ENCODE results near the gene ADISSP. TPM values are rescaled to one million over a fixed set of nuclear protein-coding genes. Genes with fewer than 3 reads are reported as not detected.
A peak's percentile ranks its signal among the peaks of the same experiment; 100 is the strongest.

Gene ADISSP
- total RNA-seq, 1 donor from 2014 or later = 38.6 TPM

GRCh38 chr20:3755814-3756480 lies 11.6 kb downstream of the ADISSP start:
- DNase-seq (ENCODE audit: low read depth, low spot score) = no peak

DNA sequence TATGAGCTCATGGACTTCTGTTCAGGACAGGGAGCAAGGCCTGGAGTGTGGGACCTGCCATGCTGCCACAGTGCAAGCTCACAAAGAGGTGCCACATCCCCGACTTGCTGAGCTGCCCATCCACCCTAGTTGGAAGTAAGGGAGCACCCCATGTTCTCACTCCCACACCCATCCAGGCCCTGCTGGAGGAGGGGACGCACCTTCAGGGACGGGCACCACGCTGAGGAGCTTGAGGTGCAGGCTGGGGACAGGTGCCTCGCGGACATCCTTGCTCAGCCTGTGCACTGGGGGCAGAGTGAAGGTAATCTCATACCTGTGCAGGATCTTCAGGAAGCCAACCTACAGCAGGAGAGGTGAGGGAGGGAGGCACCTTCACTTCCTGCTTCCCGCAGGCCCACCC lies 12.3 kb downstream of the ADISSP start:
- DNase-seq (ENCODE audit: low read depth, low spot score) = no peak

GRCh38 chr20:3754276-3754630 lies 13.3 kb downstream of the ADISSP start:
- DNase-seq (ENCODE audit: low read depth, low spot score) = no peak

DNA sequence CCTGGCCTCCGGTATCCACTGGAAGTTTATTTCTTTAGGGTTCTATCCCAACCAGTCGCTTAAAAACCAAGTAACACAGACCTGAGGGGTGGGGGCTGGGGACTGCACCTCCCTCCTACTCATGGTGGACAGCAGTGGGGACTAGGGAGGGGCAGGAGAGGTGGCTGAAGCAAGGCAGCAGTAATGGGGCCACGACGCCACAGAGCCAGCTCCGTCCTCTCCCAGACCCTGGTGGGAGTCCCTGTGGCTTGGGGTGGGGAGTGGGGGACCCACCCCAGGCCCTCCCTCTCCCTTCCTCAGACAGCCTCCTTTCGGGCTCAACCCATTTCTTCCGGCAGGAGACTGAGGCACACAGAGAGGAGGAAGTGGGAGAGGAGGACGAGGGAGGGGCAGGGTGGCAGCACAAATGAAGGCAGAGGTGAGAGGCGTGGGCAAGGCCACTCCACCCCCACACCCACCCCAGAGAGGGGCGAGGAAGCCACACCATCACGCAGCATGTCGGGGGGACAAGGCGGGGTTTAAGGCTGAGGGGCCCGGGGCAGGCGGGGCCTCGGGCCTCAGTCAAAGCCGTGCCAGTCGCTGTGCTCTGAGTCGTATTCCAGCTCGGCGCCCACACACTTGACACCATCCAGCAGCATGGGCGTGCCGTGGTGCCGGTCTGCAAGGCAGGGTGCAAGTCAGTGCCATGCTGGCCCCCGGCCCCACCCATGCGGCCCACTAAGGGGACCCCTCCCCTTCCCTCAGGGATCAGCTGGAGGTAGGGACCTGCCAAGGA lies 13.9 kb downstream of the ADISSP start:
- no peak for DNase-seq (ENCODE audit: low read depth, low spot score)

GRCh38 chr20:3753098-3753497 lies 14.5 kb downstream of the ADISSP start:
- peak; percentile 30 for DNase-seq (ENCODE audit: low read depth, low spot score)

DNA sequence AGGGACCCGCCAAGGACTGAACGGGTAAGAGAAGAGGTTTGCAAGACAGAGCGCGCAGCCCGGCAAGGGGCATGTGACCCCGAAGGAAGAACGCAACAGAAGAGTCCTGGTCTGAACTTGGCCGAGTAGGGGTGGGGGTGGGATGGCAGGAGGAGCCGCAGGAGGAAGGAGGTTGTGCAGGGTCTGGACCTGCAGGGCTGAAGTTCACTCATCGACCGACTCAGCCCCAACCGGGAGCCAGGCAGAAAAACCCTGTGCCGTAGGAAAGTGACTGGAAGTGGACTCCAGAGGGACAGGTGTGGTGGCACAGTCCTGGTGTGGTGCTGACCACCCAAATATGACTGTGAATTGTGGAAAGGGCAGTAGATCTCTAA lies 15.2 kb downstream of the ADISSP start:
- DNase-seq (ENCODE audit: low read depth, low spot score) = no peak

- DNase-seq (ENCODE audit: low read depth, low spot score) = no peak
Observed at GRCh38 chr20:3751675-3752385, 15.7 kb downstream of the ADISSP start.

DNA sequence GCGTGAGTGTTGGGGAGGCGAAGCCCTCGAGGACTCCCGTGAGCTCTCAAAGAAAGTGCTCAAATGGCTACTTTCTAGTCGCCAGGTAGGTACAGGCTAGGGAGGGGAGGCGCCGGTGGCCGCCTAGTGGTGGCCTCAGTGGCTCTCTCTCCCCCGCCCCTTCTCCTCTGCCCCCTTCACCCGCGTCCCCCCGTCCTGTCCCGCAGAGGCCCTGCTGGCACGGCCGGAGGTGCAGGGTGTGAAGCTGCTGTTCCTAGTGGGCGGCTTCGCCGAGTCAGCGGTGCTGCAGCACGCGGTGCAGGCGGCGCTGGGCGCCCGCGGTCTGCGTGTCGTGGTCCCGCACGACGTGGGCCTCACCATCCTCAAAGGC lies 16.3 kb downstream of the ADISSP start:
- no peak for DNase-seq (ENCODE audit: low read depth, low spot score)

GRCh38 chr20:3749689-3750531 lies 17.6 kb downstream of the ADISSP start:
- DNase-seq (ENCODE audit: low read depth, low spot score) = no peak

DNA sequence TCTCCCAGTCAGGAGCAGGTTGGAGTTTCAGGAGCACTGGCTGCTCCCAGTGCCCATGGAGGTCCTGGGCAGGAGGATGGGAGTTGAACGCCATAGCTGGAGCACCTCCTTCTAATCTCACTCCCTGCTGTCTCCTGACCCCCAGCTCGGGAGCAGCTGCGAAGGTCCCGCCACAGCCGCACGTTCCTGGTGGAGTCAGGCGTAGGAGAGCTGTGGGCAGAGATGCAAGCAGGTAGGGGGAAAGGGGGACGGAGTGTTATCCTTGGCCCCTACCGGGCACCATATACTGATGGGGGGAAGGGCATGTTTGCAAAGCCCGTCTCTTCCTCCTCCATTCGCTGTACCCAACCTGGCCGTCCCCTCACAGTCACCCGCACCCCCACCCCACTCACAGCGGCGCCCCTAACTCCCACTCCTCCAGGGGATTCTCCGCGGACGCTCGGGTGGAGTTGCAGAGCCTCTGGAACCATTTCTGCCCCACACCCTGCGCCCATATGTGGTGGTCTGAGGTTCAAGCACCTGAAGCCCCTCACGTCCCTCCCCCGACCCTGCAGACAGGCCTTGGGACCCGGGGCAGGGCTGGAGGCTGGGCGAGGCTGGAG lies 18.4 kb downstream of the ADISSP start:
- no peak for DNase-seq (ENCODE audit: low read depth, low spot score)

DNA sequence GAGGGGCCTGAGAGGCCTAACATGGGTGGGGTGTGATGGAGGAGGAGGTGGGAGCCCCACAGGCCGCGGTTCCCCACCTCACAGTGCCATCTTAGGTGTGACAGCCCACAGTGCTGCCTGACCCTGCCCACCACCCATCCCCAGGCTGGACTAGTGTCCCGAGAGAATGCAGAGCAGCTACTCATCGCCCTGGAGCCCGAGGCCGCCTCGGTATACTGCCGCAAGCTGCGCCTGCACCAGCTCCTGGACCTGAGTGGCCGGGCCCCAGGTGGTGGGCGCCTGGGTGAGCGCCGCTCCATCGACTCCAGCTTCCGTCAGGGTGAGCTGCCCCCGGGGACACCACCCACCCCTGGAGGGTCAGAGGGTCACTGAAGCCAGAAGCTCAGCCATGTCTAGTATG lies 19.5 kb downstream of the ADISSP start:
- DNase-seq (ENCODE audit: low read depth, low spot score) = no peak

DNA sequence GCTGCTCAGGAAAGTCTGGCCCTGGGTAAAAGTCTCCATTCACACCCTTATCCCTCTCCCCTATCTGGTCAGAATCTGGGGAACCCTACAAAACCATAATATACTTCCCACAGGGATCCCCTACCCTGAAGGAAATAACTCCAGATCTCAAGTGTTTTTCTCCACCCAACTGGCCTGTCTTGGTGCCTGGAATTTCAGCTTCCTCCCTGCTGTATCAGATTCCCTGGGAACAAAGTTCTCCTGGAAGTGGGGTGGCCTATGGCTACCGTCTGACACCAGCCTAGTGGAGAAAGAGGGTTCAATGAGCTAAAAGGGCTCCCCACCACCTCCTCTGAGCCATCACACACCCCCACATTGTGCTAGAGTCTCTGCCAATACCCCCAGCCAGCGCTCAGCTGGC lies 20.1 kb downstream of the ADISSP start:
- no peak for DNase-seq (ENCODE audit: low read depth, low spot score)

DNA sequence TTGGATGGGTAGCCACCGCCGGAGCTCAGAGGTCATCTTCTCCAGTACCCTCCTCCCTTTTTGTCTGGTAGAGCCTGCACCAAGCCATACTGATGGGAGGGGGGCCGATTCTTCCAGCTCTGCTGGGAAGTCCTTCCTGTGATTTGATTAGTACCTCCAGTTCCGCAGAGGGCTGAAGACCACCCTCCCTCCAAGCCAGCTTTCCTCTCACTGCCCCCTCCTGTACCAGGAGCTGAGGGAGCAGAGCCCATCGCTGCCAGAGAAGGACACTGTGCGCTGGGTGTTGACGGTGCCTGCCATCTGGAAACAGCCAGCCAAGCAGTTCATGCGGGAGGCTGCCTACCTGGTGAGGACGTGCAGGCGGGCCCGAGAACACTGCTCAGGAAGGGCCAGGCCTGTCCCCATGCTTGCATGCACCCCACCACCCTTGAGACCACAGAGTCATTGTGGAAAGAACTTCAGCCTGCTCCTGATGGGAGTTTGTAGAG lies 21.8 kb downstream of the ADISSP start:
- DNase-seq (ENCODE audit: low read depth, low spot score) = no peak

DNA sequence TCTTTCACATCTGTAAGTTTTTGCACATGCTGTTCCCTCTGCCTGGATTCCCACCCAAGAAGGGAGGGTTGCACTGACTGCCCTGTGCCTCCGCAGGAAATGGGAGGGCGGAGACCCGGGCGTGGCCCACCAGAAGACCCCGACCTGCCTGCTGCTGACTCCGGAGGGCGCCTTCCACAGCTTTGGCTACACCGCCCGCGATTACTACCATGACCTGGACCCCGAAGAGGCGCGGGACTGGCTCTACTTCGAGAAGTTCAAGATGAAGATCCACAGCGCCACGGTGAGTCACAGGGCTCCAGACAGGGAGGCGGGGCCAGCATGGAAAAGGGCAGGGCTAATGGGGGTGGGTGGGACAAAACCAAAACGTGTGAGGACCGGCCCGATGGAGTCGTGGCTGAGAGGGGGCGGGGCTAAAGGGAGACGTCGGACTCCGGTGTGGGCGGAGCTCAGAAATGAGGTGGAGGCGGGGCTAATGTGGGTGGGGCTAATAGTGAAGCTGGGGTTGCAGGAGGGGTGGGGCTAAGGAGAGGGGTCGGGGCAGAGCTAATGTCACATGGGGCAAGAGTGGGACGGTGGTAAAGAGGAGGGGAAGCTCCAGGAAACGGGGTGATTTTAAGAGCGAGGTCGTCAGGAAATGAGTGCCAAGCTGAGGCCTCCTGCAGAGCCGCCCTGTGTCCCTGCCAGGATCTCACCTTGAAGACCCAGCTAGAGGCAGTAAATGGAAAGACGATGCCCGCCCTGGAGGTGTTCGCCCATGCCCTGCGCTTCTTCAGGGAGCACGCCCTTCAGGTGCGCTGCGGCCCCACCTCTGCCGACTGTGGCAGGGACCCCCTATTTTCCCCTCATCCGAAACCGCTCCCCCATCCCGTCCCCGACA lies 22.5 kb downstream of the ADISSP start:
- no peak for DNase-seq (ENCODE audit: low read depth, low spot score)

DNA sequence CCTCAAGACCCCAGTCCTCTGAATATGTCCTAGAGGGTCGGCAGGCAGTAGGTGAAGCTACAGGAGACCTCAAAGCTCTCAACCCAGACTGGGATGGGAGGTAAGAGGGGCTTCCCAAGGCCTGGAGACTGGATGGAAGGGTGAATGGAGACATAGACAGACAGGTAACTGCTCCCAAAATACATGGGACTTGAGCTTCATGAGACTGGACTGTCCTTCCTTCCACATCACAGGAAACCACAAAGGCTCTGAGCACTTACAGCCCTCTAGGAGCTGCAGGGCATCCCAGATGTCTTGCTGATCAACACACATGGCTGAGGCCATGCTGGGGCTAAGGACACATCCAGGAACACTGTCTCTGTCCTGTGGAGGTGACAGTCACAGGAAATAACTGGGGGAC lies 23.5 kb downstream of the ADISSP start:
- no peak for DNase-seq (ENCODE audit: low read depth, low spot score)

- DNase-seq (ENCODE audit: low read depth, low spot score) = no peak
Observed at GRCh38 chr20:3743251-3743650, 24.3 kb downstream of the ADISSP start.

GRCh38 chr20:3741836-3742458 lies 25.6 kb downstream of the ADISSP start:
- no peak for DNase-seq (ENCODE audit: low read depth, low spot score)

GRCh38 chr20:3740615-3741301 lies 26.8 kb downstream of the ADISSP start:
- no peak for DNase-seq (ENCODE audit: low read depth, low spot score)

- no peak for DNase-seq (ENCODE audit: low read depth, low spot score)
Observed at GRCh38 chr20:3739926-3740451, 27.6 kb downstream of the ADISSP start.

Measured in pulmonary artery endothelial cell (primary cell).